Erythroblast (primary cell): ENCODE data around the gene LDHAL6B.
"Not testable (repeated sequence)": the region's sequence is repeated elsewhere in the genome, so short reads cannot be mapped to it uniquely, and the experiment has no call there.

ENCODE experiments used
- DNase-seq, 2 experiments: peaks; one replicate each; lab custom pipeline; 2025; lab: John Stamatoyannopoulos, UW
- GATA1 ChIP-seq: IDR thresholded peaks from 2 replicates; pipeline ENCODE4 v1.6.1; 2011; ENCODE audit warnings: low read depth, mild to moderate bottlenecking, control low read depth, low read length, moderate library complexity
- POLR2A ChIP-seq: IDR thresholded peaks from 2 replicates; pipeline ENCODE4 v1.6.1; 2011; ENCODE audit warnings: mild to moderate bottlenecking, low read length

The LDHAL6B gene

DNA sequence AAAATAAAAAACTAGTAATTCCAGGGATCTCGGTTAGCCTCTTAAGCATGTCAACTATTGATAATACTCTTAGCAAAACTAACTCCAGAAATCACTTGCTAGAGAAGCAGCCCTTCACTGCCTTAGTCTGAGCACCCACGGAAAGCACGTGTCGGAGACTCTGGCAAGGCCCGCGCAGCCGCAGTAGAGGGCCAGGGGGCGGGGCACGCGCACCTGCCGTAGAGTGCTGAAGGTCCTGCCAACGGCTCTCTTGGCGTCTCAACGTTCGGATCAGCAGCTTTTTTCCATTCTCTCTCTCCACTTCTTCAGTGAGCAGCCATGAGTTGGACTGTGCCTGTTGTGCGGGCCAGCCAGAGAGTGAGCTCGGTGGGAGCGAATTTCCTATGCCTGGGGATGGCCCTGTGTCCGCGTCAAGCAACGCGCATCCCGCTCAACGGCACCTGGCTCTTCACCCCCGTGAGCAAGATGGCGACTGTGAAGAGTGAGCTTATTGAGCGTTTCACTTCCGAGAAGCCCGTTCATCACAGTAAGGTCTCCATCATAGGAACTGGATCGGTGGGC, at the start of gene LDHAL6B:
TSS of gene LDHAL6B (plus strand) at position 221 of the 561 bp plus-strand sequence. CDS start at position 319, 98 bp downstream.
- TF ChIP-seq POLR2A (no peak), GATA1 (no peak)

GRCh38 chr15:59157396-59157795, 49.2 kb upstream of the LDHAL6B start:
- no peak for DNase-seq
- TF ChIP-seq GATA1 = no peak
- TF ChIP-seq POLR2A = no peak

More for the DNA sequence above, at the start of gene LDHAL6B:
- no peak for DNase-seq

DNA sequence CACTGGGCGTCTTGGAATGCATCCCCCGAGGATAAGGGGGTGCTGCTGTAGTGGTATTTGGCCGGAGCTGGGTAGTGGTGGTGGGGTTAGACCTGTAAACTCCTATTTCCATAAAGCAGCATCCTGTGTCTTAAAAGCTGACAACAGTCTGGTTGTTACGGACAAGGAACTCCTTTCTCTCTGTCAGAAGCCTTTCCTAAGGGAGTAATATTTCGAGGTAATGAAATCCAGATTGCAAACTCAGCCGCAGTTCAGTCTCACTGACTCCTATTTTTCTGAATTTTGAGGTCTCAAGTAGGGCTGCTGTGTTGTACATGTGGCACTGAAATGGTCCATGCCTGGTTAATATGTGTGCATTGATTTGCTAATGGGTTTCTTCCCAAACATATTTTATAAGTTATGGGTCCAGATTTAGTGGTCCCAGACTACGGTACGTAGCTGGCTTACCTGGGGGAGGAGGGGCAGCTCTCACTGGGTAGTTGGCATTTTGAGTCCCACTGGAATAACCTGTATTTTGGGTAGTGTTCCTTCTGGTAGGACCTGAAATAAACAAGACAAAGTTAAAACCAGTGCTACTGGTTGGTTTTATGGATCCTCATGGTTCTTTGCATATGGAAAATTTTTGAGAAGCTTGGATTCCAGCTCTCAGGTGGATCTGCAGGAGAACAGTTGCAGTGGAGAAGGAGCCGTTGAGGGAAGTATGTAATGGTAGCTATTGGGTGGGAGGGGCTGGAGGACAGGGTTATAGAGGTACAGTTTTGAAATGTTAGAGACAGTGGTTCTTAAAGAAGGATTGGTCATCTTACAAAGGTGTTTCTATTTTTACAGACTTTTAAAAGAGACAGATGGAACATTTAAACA, 48.6 kb upstream of the LDHAL6B start:
- no peak for DNase-seq

GRCh38 chr15:59158701-59159034, 48.0 kb upstream of the LDHAL6B start:
- TF ChIP-seq POLR2A = no peak
- TF ChIP-seq GATA1 = no peak
- DNase-seq = no peak

More for the DNA sequence above, 48.6 kb upstream of the LDHAL6B start:
- TF ChIP-seq GATA1 = no peak
- TF ChIP-seq POLR2A = no peak

GRCh38 chr15:59159210-59159609, 47.4 kb upstream of the LDHAL6B start:
- DNase-seq = no peak
- TF ChIP-seq POLR2A = no peak
- no peak for TF ChIP-seq GATA1

- TF ChIP-seq GATA1 (no peak), POLR2A (no peak)
- no peak for DNase-seq
These were observed 45.6 kb upstream of the LDHAL6B start for GRCh38 chr15:59160880-59161593.

DNA sequence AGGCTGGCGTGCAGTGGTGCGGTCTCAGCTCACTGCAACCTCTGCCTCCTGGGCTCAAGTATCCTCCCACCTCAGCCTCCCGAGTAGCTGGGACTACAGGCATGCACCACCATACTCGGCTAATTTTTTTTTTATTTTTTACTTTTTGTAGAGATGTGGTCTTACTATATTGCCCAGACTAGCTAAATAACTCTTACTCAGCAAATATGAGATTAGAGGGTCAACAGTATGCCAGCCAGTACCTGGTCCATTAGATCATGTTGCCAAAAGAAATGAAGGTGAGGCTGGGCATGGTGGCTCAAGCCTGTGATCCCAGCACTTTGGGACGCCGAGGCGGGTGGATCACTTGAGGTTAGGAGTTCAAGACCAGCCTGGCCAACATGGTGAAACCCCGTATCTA, 44.6 kb upstream of the LDHAL6B start:
- DNase-seq = not testable (repeated sequence)

DNA sequence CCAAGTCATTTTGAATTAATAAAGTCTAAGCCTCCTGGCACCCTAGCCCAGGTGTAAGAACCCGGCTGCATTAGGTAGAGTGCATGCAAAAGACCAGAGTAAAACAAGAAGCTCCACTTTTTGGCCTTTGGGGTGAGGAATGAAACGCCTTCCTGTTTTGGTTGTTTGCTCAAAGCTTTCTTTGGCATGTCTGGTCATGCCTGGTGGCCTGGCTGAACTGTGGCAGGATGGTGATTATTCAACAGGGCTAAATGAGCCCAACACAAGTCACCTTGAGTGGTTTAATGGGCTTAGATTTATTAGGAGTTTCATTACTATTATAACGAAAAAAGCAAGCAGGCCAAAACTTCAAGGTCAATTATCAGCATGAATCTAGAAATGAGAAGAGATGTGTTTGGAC, 40.9 kb upstream of the LDHAL6B start:
- TF ChIP-seq GATA1 = no peak
- TF ChIP-seq POLR2A = no peak
- no peak for DNase-seq

DNA sequence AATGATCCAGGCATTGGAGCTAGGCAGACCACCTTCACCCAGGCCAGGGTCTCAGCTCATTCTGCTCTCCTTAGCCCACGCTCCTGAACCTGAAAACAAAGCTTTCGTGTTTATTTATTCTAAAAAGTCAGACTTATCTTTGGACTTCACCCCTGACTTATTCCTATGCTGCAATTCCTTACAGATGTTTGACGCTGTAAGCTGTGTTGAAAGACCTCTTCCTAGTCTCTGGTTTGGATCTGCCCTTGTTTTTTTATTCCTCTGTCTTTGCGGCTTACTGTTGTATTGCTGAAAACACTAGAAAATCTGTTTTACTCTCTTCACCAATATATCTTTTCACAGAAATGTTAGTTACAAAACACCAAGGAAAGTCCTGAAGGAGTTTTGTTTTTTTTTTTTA, 40.5 kb upstream of the LDHAL6B start:
- no peak for DNase-seq
- TF ChIP-seq GATA1 = no peak
- TF ChIP-seq POLR2A = no peak

- DNase-seq = no peak
- TF ChIP-seq POLR2A = no peak
- TF ChIP-seq GATA1 = no peak
These were observed 39.9 kb upstream of the LDHAL6B start for GRCh38 chr15:59166601-59167265.

GRCh38 chr15:59168536-59168935, 38.1 kb upstream of the LDHAL6B start:
- TF ChIP-seq GATA1 = no peak
- TF ChIP-seq POLR2A = no peak
- DNase-seq = no peak

DNA sequence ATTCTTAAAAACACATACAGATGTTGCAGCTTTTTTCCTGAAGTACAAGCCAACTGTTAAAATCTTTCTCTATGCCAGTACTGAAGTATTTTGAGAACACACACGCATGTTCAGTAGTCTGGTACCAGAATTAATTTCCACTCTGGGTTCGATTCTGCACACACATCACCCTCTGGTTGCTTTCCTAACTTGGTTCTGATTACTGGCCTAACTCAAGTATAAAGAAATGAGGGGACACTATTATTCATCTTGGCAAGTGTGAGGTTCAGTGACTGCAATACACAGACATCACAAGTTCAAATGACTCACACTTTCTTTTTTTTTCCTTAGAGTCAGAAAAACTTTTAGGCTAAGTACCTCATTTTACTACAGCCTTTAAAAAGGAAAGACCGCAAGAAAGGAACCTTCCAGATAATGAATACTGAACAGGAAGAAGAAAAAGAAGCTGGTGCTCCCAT, 37.4 kb upstream of the LDHAL6B start:
- TF ChIP-seq POLR2A (no peak), GATA1 (no peak)

GRCh38 chr15:59170295-59171066, 36.2 kb upstream of the LDHAL6B start:
- no peak for DNase-seq
- TF ChIP-seq POLR2A = no peak
- TF ChIP-seq GATA1 = no peak

More for the DNA sequence above, 37.4 kb upstream of the LDHAL6B start:
- DNase-seq = no peak

DNA sequence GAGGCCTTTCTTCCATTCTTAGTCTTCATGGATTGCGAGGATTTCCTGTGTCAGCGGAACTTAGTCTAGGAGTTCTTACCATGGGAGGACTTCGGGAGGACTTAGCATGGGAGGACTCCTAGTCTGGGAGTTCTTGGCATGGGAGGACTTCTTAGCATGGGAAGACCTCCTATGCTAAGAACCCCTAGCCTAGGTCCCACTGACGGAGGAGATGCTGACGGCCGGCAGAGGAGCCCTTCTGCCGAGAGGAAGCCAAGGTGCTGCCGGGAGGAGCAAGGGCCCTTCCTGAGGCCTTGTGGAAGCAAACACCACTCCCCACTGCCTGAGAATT, 35.6 kb upstream of the LDHAL6B start:
- TF ChIP-seq GATA1 (no peak), POLR2A (no peak)
- DNase-seq = no peak
